GM23338 (cell line): ENCODE data around the gene LRRC17. TPM values are rescaled to one million over a fixed set of nuclear protein-coding genes. Genes with fewer than 3 reads are reported as not detected.

ENCODE experiments used
- ATAC-seq: fragments of 200-7000 bp; cut with Tn5 transposase; 3 replicates; pipeline ENCODE4 v1.9.1; 2020
- DNase-seq: peaks from one replicate; pipeline ENCODE4 v3.0.0-alpha.2; 2015; ENCODE audit warnings: low spot score
- H2AFZ ChIP-seq: fragments of 200-600 bp; sonication (generic); 2 replicates; pipeline ENCODE4 v1.8.0; 2016; ENCODE audit warnings: antibody characterized with exemption, mild to moderate bottlenecking, moderate library complexity
- H3F3A ChIP-seq: fragments of 200-600 bp; sonication (generic); replicated peaks from 2 replicates; pipeline ENCODE4 v1.8.0; 2017; ENCODE audit warnings: antibody characterized with exemption, mixed run types, low read depth
- H3K27ac ChIP-seq: fragments of 200-600 bp; sonication (generic); 2 replicates; pipeline ENCODE4 v1.6.1; 2016; ENCODE audit warnings: low read depth
- H3K27me3 ChIP-seq: fragments of 200-600 bp; sonication (generic); 2 replicates; pipeline ENCODE4 v1.8.0; 2016; ENCODE audit warnings: mild to moderate bottlenecking, mixed run types, moderate library complexity; ENCODE audit not compliant: insufficient read depth
- H3K36me3 ChIP-seq: fragments of 200-600 bp; sonication (generic); 2 replicates; pipeline ENCODE4 v1.8.0; 2016; ENCODE audit warnings: mild to moderate bottlenecking; ENCODE audit not compliant: insufficient read depth
- H3K4me1 ChIP-seq: fragments of 200-600 bp; sonication (generic); 2 replicates; pipeline ENCODE4 v1.8.0; 2016; ENCODE audit warnings: mild to moderate bottlenecking, moderate library complexity; ENCODE audit not compliant: insufficient read depth
- H3K4me2 ChIP-seq: fragments of 200-600 bp; sonication (generic); 2 replicates; pipeline ENCODE4 v1.7.1; 2017; ENCODE audit warnings: mixed run types
- H3K4me3 ChIP-seq: fragments of 200-600 bp; sonication (generic); 2 replicates; pipeline ENCODE4 v1.6.1; 2016; ENCODE audit warnings: mixed run types
- H3K79me2 ChIP-seq: fragments of 200-600 bp; sonication (generic); replicated peaks from 2 replicates; pipeline ENCODE4 v1.8.0; 2017; ENCODE audit warnings: mild to moderate bottlenecking; ENCODE audit not compliant: insufficient read depth
- H3K9me2 ChIP-seq: fragments of 200-600 bp; sonication (generic); 2 replicates; pipeline ENCODE4 v1.8.0; 2017; ENCODE audit not compliant: insufficient read depth
- H4K20me1 ChIP-seq: fragments of 200-600 bp; sonication (generic); replicated peaks from 2 replicates; pipeline ENCODE4 v1.8.0; 2017; ENCODE audit warnings: mild to moderate bottlenecking; ENCODE audit not compliant: insufficient read depth
- H3K27ac Mint-ChIP-seq: 2 replicates; pipeline ENCODE4 v1.8.0; 2020; ENCODE audit warnings: inconsistent platforms, mild to moderate bottlenecking, moderate library complexity, mixed read lengths
- H3K27me3 Mint-ChIP-seq: 3 replicates; pipeline ENCODE4 v1.8.0; 2022; ENCODE audit warnings: low read depth, mild to moderate bottlenecking, moderate library complexity, mixed read lengths, inconsistent platforms; ENCODE audit not compliant: insufficient read depth, poor library complexity
- H3K36me3 Mint-ChIP-seq: 3 replicates; pipeline ENCODE4 v1.8.0; 2021; ENCODE audit warnings: low read depth, mild to moderate bottlenecking, inconsistent platforms, moderate library complexity, mixed read lengths
- H3K4me1 Mint-ChIP-seq: 3 replicates; pipeline ENCODE4 v1.8.0; 2020; ENCODE audit warnings: mild to moderate bottlenecking, inconsistent platforms, mixed read lengths
- H3K4me3 Mint-ChIP-seq: 3 replicates; pipeline ENCODE4 v1.8.0; 2021; ENCODE audit warnings: moderate library complexity, mild to moderate bottlenecking, inconsistent platforms, mixed read lengths
- H3K9me3 Mint-ChIP-seq: 3 replicates; pipeline ENCODE4 v1.8.0; 2020; ENCODE audit warnings: moderate library complexity, mild to moderate bottlenecking, inconsistent platforms, mixed read lengths
- CREB1 ChIP-seq: fragments of 250-450 bp; sonication (Bioruptor Pico); IDR thresholded peaks from 2 replicates; pipeline ENCODE4 v1.5.0; 2020; ENCODE audit warnings: low read depth, mild to moderate bottlenecking, moderate library complexity
- CTCF ChIP-seq, 2 experiments: fragments of 200-600 bp in 1 of 2; sonication (generic) in 1 of 2; conservative IDR thresholded peaks; 2 replicates each; pipeline versions ENCODE4 v1.5.1 to v1.6.1; 2016 to 2017; ENCODE audit warnings: antibody characterized with exemption in 2 of 2, low read depth in 2 of 2, mild to moderate bottlenecking in 2 of 2, moderate library complexity in 1 of 2
- ETS1 ChIP-seq: IDR thresholded peaks from 2 replicates; pipeline ENCODE4 v1.6.1; 2016; ENCODE audit warnings: antibody characterized with exemption
- EZH2 ChIP-seq: fragments of 200-600 bp; sonication (generic); IDR thresholded peaks from one replicate; pipeline ENCODE4 v1.8.0; 2017; ENCODE audit warnings: antibody characterized with exemption, mild to moderate bottlenecking, low read depth; ENCODE audit not compliant: unreplicated experiment
- EZH2phosphoT487 ChIP-seq: fragments of 200-600 bp; sonication (generic); IDR thresholded peaks from one replicate; pipeline ENCODE4 v1.8.1; 2018; ENCODE audit warnings: antibody characterized with exemption; ENCODE audit not compliant: unreplicated experiment
- JUNB ChIP-seq: IDR thresholded peaks from one replicate; pipeline ENCODE4 v1.6.1; 2016; ENCODE audit warnings: antibody characterized with exemption; ENCODE audit not compliant: unreplicated experiment
- NANOG ChIP-seq: IDR thresholded peaks from 2 replicates; pipeline ENCODE4 v1.6.1; 2016; ENCODE audit warnings: antibody characterized with exemption, borderline replicate concordance
- POLR2AphosphoS5 ChIP-seq: IDR thresholded peaks from 2 replicates; pipeline ENCODE4 v1.6.1; 2016; ENCODE audit warnings: antibody characterized with exemption, low read depth
- REST ChIP-seq: IDR thresholded peaks from one replicate; pipeline ENCODE4 v1.6.1; 2018; ENCODE audit warnings: antibody characterized with exemption; ENCODE audit not compliant: unreplicated experiment
- STAT1 ChIP-seq: IDR thresholded peaks from one replicate; pipeline ENCODE4 v1.6.1; 2016; ENCODE audit warnings: antibody characterized with exemption; ENCODE audit not compliant: unreplicated experiment
- ZNF114 ChIP-seq: fragments of 250-450 bp; sonication (Bioruptor Pico); IDR thresholded peaks from 2 replicates; pipeline ENCODE4 v1.5.0; 2020; ENCODE audit warnings: mild to moderate bottlenecking, moderate library complexity
- ZNF331 ChIP-seq: fragments of 250-450 bp; sonication (Bioruptor Pico); IDR thresholded peaks from 2 replicates; pipeline ENCODE4 v1.5.0; 2020; ENCODE audit warnings: low read depth, mild to moderate bottlenecking, moderate library complexity
- ZNF462 ChIP-seq: fragments of 250-450 bp; sonication (Bioruptor Pico); IDR thresholded peaks from 2 replicates; pipeline ENCODE4 v1.5.0; 2020; ENCODE audit warnings: mild to moderate bottlenecking, moderate library complexity
- polyA plus RNA-seq: library from polyadenylated mRNA; unstranded; fragments of >200 nt; fragmentation: Nextera tagmentation; extraction: Ambion mirVana; gene quantifications from 2 replicates; pipeline ENCODE4 v1.2.1, GENCODE V29; 2016
- total RNA-seq: library from RNA; depleted of rRNA; stranded (reverse); fragments of >200 nt; shearing (Covaris generic); gene quantifications from 2 replicates; pipeline ENCODE4 v1.2.3, GENCODE V29; 2014

Gene LRRC17
- total and polyA plus RNA-seq, 2 experiments from 2014 or later, result 2.8 to 3.1 TPM

- Histone ChIP-seq H3K4me3 (no peak overlapping the region), H3K4me1 (no peaks in the 10 kb centered on the region), H3K4me2 (no peak overlapping the region), H3K27ac (no peak overlapping the region), H2AFZ (no peak overlapping the region; the same call in 1 of the 2 replicates), H3F3A (no peaks in the 10 kb centered on the region), H3K27me3 (no peaks in the 10 kb centered on the region), H3K9me2 (0 out of 2 replicates have a peak, but pooled peaks cover 7% of the 10 kb centered on the region), H4K20me1 (no peaks in the 10 kb centered on the region), H3K79me2 (no peaks in the 10 kb centered on the region), H3K36me3 (no peaks in the 10 kb centered on the region)
- TF ChIP-seq EZH2 (no peak), CREB1 (CRISPR knock-in tag) (no peak), STAT1 (no peak), ZNF114 (CRISPR knock-in tag) (no peak), EZH2phosphoT487 (no peak), REST (no peak), POLR2AphosphoS5 (no peak), CTCF (conservative IDR thresholded peaks at IDR 0.05; ENCODE audit: low read depth in 2 of 2) (no peak), ZNF462 (CRISPR knock-in tag) (no peak), ETS1 (no peak), ZNF331 (CRISPR knock-in tag) (no peak), JUNB (no peak), NANOG (no peak)
- no peak for ATAC-seq
- H3K27me3 Mint-ChIP-seq, result peaks cover 3% of the 10 kb centered on the region
- no peak for DNase-seq
- no peak overlapping the region for H3K27ac Mint-ChIP-seq
- H3K36me3 Mint-ChIP-seq, result no peaks in the 10 kb centered on the region
- no peak overlapping the region for H3K4me3 Mint-ChIP-seq
- no peaks in the 10 kb centered on the region; the same call in 2 of the 3 replicates for H3K9me3 Mint-ChIP-seq
- no peaks in the 10 kb centered on the region for H3K4me1 Mint-ChIP-seq
Measured at GRCh38 chr7:102992509-102992937, 79.7 kb downstream of the LRRC17 start.
